NCI-H526 treated with DMSO at 0.1 percent for 48 hours (cell line): Measurements from ENCODE around the gene TLE6.
"Not testable (repeated sequence)": the region's sequence is repeated elsewhere in the genome, so short reads cannot be mapped to it uniquely, and the experiment has no call there.

ENCODE experiments used
- DNase-seq: peaks from one replicate; lab custom pipeline; 2025; lab: John Stamatoyannopoulos, UW

The TLE6 gene

DNA sequence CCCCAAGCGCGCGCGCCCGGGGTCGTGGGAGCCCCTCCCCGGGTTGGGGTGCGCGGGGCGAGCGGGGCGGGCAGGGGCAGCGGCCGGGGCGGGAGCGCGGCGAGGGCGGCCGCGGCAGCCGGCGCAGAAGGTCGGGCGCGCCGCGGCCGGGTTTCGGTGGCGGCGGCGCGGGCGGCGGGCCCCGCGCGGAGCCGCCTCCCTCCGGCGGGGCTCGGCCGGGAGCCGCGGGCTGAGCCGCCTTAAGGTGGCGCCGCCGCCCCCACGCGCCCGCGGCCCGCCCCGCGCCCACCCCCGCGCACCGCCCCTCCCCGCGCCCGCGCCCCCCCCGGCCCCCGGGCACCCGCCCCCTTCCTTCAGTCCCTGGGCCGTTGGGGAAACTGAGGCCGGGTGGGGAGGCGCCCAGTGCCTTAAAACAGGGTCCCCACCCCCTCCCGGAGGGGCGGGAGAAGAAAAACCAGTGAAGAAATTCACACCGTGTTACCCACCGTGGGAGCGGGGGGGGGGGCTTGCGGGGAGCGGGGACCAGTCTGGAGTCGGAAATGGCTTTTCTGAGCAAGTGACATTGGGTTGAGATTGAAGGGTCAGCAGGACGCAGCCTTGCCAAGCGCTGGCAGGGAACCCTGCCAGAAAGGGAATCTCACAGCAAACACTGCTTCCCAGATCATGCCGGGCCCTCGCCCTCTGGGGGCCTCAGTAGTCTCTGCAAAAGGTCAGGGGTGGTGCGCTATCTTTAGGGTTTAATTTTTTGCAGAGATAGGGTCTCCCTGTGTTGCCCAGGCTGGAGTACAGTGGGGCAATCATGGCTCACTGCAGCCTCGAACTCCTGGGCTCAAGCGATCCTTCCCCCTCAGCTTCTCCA is 51.9 kb downstream of the TLE6 start, which contains the start of gene TLE2:
TSS of gene TLE2 (minus strand) at position 216 of the 859 bp plus-strand sequence. CDS start 376 bp downstream, outside the sequence.
- no peak for DNase-seq

DNA sequence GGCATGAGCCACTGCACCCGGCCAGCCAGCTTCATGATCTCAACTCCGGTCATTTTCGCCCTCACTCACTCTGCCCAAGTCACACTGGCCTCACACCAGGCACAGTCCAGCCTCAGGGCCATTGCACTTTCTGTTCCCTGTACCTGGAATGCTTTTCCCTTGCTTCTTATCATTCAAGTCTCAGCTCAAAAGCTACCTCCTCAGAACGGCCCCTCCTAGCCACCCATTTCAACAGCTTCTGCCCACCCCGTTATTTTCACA is 54.2 kb downstream of the TLE6 start:
- no peak for DNase-seq

DNA sequence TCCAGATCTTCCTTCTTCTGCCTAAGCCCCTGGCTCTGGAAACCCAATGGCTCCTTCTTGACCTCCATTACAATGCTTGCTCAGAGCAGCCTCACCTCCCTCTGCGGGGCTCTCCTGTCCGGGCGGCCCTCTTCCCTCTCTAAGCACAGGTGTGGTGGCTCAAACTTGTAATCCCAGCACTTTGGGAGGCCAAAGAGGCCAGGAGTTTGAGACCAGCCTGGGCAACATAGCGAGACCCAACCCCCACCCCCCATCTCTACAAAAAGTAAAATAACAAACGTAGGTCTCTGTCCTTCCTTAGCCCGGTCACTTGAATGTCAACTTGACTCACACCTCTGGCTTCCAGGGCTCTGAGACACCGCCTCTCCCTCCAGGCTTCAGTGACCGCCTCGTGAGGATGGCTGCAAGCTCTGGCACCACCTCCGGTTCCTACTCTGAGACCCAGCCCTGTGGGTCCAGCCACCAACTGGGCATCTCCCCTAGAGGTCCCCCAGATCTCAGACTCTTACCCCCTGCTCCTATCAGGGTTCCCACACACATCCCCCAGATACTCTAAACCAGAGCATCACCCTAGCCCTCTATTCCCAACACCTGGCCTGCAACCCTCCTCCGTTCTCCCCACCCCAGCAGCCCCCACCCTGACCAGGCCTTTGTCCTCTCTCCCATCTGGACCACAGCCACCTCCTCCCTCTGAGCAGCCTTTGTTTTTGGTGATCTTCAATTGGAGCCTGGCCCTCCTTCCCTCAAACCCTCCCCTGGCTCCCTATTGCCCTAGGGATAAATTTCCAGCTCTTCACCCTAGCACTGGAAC is 56.4 kb downstream of the TLE6 start:
- no peak for DNase-seq

DNA sequence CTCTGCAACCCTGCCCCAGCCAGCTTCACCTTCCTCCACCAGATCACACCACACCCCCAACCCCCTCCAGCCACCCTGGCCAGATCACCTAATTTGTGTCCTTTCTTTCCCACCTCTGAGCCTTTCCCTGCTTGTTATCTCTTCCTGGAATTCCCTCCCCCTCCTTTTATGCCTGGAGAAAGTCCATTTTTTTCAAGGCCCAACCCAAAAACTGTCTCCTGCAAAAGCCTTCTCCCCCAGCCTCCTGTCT is 57.0 kb downstream of the TLE6 start:
- no peak for DNase-seq

DNA sequence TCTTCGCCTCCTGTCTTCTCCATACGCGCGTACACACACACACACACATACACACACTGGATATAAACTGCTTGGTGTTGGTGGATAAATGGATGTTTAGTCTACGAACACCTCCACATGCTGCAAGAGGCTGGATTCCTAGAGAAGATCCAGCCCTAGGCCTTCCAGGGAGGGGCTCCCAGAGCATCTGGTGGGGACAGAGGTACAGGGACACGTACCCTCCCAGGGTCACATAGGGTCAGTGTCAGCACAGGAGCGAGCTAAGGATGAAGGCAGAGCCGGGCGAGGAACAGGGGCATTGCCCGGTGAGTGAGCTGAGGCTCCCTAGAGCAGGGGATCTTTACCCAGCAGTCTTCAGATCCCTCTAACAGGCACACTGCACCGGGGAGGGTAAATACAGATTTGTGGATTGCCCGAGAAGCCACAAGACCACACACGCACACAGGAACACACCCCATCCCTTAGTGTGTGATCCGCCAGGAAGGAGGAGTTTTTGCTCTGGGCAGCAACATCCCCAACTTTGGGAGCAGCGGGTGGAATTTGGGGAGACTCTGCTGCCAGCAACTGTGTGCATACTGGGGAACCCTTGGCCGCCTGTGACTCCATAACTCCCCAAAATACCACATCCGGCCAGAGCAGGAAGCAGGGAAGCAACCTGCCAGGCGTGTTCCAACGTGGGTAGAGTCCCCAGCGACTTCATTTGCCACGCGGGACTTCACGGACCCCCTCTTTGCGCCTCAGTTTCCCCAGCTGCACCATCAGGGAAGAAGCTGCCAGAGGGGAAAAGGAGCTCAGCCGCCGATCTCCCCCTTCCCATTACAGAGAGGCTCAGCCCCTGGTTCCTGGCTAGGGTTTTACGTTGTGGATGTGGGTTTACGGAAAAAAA is 57.5 kb downstream of the TLE6 start:
- DNase-seq = no peak

DNA sequence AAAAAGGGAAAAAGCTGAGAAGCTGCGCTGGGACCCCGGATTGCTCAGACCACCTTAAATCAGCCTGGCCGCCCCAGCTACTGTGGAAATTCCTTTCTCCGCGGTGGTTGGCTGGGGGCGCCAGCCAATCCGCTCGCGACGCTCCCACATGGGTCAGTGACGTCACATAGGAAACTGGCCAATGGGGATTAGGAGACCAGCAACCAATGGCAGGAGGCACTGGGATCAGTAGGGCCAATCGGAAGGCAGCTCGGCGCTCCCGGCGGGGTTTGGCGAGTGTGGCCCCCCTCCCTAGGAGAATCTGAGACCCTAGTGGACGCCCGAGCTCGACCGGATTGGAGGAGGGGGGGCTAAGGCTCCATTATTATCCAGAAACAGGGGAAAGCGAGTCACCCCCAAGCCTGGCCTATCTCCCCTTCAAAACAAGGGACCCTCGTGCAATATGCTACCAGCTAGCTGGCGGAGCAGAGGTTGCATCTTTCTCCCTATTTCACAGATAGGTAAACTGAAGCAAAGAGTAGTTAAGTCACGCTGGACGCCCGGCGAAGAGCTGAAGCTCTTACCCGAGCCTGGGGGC is 58.3 kb downstream of the TLE6 start:
- DNase-seq = peak; percentile 93

DNA sequence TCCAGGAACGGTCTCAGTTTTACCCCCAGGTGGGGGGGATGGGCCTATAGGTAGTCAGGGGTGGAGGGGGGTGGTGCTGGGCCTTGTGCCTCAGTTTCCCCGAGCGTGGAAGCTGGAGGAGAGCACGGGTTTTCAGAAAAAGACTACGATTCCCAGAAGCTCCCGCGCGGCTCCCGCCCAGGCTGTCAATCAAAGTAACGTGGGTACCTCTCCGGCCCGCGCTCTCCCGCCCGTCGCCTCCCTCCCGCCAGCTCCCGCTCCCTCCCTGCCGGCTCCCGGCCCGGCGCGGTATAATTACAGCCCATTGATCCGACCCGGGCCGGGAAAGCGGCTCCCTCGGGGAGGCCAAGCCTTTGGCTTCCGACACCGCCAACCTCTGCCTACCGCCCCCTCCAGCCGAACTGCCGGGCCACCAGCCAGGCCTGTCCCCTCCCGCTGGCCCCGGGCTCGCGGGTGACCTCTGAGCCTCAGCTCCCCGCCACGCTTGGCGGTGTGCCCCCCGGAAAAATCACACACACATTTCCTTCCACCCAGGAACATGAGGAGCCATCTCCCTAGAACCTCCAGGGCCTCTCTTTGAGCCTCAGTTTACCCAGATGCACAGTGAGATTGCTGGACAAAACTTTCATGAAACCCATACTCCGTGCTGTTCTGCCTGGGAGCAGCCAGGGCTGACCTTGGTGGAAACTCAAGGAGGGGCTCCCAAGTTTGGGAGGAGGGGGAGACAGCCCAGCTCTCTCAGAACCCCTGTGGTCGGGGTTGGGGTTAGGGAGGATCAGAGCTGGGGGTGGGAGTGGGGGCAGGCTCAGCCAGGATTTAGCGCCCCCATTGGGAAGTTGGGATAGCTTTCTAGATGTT is 59.0 kb downstream of the TLE6 start:
- DNase-seq = peak; percentile 65

DNA sequence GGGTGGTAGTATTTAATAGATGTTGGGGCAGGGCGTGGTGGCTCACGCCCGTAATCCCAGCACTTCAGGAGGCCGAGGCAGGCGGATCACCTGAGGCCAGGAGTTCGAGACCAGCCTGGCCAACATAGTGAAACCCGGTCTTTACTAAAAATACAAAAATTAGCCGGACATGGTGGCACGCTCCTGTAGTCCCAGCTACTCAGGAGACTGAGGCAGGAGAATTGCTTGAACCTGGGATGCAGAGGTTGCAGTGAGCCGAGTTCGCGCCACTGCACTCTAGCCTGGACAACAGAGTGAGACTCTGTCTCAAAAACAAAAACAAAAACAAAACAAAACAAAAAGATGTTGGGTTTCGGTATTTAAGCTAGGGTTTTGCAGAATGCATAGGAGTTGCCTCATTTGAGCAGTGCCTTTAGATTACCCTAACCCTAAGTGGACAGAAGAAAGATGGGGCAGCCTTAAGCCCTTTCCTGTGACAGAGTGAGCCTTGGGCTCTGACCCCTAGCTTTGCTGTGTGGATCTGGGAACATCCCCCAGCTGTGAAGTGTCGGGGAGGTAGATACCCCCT is 59.7 kb downstream of the TLE6 start:
- not testable (repeated sequence) for DNase-seq

DNA sequence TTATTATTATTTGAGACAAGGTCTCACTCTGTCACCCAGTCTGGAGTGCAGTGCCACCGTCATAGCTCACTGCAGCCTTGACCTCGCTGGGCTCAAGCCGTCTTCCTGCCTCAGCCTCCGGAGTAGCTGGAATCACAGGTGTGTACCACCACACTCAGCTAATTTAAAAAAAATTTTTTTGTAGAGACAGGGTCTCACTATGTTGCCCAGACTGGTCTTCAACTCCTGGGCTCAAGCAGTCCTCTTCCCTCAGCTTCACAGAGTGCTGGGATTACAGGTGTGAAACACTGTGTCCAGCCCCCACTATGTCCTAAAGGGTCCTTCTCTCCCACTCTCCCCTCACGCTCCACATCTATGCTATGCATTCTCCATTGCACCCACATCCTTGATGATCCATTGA is 60.9 kb downstream of the TLE6 start:
- DNase-seq = no peak

DNA sequence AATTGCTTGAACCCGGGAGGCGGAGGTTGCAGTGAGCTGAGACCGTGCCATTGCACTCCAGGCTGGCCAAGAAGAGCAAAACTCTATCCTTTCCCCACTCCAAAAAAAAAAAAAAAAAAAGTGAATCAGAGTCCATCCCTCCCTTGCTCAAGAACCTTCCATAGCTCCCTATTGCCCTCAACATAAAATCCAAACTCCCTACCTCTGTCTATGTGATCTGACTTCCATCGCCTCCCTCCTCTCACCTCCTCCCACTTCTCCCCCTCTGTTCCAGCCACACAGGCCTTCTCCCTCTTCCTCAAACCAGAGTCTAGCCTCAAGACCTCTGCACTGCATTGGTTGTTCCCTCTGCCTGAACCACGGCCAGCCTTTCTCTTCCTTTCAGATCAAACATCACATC is 61.8 kb downstream of the TLE6 start:
- DNase-seq = no peak

DNA sequence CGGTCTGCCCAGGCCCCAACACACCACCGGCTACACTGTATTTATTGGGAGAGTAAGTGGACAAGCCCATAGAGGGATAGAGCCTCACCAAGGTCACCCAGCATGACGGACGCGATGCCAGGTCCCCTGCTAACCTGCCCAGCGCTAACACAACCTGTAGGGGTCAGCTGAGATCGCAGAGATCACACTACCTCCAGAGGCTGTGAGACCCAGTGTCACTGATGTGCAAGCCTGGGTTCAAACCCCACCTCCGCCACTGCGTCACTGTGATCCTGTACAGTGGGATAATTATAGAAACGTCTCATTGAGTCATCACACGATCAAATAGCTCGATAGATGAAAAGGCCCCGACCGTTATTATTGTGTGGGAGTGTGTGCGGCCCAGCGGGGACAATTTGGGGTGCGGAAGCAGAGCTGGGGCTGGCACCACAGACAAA is 62.3 kb downstream of the TLE6 start:
- no peak for DNase-seq

DNA sequence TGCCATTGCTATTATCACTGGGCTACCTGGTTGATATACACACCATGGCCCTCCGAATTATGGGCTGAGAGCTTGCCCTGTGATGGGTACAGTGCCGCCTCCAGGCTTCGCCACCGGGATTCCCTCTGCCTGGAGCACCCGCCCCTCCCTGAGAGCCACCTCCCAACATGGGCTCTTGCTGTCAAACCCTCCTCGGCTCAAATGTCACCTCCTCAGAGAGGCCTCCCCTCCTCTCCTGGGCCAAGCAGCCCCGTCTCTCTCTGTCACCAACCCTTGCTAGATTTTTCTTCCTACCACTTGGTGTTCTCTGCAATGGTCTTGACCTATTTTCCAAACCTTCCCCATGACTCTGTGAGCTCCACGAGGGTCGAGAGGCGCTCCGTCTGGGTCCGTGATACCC is 64.0 kb downstream of the TLE6 start:
- DNase-seq = no peak

DNA sequence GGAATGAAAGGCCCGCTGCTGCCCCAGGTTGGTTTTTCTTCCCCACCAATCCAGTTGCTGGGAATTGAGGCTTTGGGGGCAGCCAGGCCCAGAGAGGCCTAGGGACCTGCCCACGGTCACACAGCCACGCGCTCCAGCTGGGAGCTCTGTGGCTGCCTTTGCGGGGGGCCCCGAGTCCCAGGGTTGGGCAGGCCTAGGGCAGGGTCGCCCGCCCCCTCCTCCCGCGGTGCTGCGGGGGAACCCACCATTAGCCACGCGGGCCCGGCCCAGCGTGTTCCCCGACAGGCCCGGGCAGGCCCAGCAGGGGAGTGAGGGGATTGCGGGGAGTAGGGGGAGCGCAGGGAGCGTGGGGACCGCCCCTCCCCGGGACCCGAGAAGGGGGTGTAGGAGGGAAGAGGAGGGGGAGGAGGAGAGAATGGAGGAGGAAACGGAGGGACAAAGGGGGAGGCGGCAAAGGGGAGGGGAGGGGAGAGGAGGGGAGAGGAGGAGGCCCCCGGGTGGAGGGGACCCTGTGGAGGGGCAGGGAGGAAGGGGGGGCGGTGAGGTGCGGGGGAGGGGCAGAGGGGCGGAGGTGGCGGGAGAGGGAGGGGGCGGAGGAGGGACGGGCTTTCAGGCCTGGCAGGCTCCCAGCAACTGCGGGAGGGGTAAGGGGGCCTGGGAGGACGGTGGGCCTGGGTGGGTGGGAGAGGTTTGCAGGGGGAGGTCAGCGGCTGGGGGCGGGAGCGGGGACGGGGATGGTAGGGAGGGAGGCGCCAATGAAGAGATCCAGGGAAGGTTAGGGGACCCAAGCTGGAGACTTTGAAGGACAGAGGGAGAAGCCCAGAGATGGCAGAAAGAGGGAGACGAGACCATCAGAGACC is 64.6 kb downstream of the TLE6 start:
- no peak for DNase-seq

DNA sequence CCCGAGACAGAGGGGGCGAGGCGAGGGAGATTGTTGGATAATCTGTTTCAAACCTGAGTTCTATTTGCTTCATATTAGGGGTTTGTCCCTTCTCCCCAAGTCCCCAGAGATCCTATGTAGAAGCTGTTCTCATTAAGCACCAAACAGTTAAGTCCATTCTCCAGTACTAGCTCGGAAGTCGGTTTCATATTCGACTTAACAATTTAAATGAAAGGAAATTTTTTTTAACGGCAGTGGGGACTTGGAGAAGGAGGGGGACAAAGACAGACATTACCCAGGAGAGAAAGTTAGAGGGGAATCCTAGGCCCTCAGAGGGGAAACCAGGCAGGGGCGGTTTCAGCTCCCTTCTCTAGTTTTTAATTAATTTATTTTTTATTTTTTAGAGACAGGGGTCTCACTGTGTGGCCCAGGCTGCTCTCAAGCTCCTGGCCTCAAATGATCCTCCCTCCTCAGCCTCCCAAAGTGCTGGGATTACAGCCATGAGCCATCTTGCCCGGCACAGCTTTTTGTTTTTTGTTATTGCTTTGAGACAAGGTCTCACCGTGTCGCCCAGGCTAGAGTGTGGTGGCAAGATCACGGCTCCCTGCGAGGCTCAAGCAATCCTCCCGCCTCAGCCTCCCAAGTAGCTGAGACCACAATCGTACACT is 65.4 kb downstream of the TLE6 start:
- no peak for DNase-seq
